Islet precursor cell (in vitro differentiated cells): Measurements from ENCODE around the gene ZNF561.

Experiments used
- DNase-seq: peaks from one replicate; pipeline ENCODE4 v3.0.0-alpha.2; 2018

ZNF561 gene

GRCh38 chr19:9570255-9570654 lies 50.8 kb downstream of the ZNF561 start:
- no peak for DNase-seq

GRCh38 chr19:9566729-9567128 lies 54.3 kb downstream of the ZNF561 start:
- no peak for DNase-seq

- no peak for DNase-seq
Observed at GRCh38 chr19:9565900-9566705, 54.9 kb downstream of the ZNF561 start.
